GM21576 (cell line): ENCODE measurements around the gene AQP10.
A peak's percentile ranks its signal among the peaks of the same experiment; 100 is the strongest.
"Not testable (repeated sequence)": the region's sequence is repeated elsewhere in the genome, so short reads cannot be mapped to it uniquely, and the experiment has no call there.

Experiments
- ATAC-seq: cut with Tn5 transposase; IDR thresholded peaks from one replicate; pipeline ENCODE4 v1.9.1; 2021; ENCODE audit warnings: mild to moderate bottlenecking, moderate library complexity; ENCODE audit not compliant: unreplicated experiment

Gene AQP10

GRCh38 chr1:154320882-154321608 lies at the start of gene AQP10:
TSS of gene AQP10 (plus strand) at chr1:154321093. CDS start at chr1:154321156, 63 bp downstream.
- ATAC-seq, result no peak

- ATAC-seq, result peak; percentile 73
Measured at GRCh38 chr1:154272217-154272998, 48.5 kb upstream of the AQP10 start, which contains the start of gene HAX1. TSS of gene HAX1 (plus strand) at chr1:154272629. CDS start at chr1:154272724, 95 bp downstream.

- ATAC-seq, result no peak
Measured at GRCh38 chr1:154272999-154273563, 47.8 kb upstream of the AQP10 start.

- ATAC-seq, result no peak
Measured at GRCh38 chr1:154276797-154277196, 44.1 kb upstream of the AQP10 start.

- ATAC-seq, result not testable (repeated sequence)
Measured at GRCh38 chr1:154287591-154287990, 33.3 kb upstream of the AQP10 start.

- no peak for ATAC-seq
Measured at GRCh38 chr1:154288661-154289060, 32.2 kb upstream of the AQP10 start.

GRCh38 chr1:154290921-154291320 lies 30.0 kb upstream of the AQP10 start:
- no peak for ATAC-seq

GRCh38 chr1:154295408-154296235 lies 25.3 kb upstream of the AQP10 start:
- no peak for ATAC-seq

GRCh38 chr1:154301582-154301981 lies 19.3 kb upstream of the AQP10 start:
- ATAC-seq, result no peak

- no peak for ATAC-seq
Measured at GRCh38 chr1:154304664-154305337, 16.1 kb upstream of the AQP10 start.

- ATAC-seq, result no peak
Measured at GRCh38 chr1:154306151-154306550, 14.7 kb upstream of the AQP10 start.

GRCh38 chr1:154307670-154308270 lies 13.1 kb upstream of the AQP10 start:
- ATAC-seq, result not testable (repeated sequence)

GRCh38 chr1:154309136-154309535 lies 11.8 kb upstream of the AQP10 start:
- not testable (repeated sequence) for ATAC-seq

- not testable (repeated sequence) for ATAC-seq
Measured at GRCh38 chr1:154312229-154313065, 8.4 kb upstream of the AQP10 start.

GRCh38 chr1:154313066-154313356 lies 7.9 kb upstream of the AQP10 start:
- ATAC-seq, result no peak

- not testable (repeated sequence) for ATAC-seq
Measured at GRCh38 chr1:154314226-154314625, 6.7 kb upstream of the AQP10 start.

- no peak for ATAC-seq
Measured at GRCh38 chr1:154316704-154317103, 4.2 kb upstream of the AQP10 start.

- no peak for ATAC-seq
Measured at GRCh38 chr1:154318386-154318785, 2.5 kb upstream of the AQP10 start.

- not testable (repeated sequence) for ATAC-seq
Measured at GRCh38 chr1:154321609-154321934, 679 bp downstream of the AQP10 start.
